K562 (cell line): ENCODE measurements around the gene PSMD8. TPM values are rescaled to one million over a fixed set of nuclear protein-coding genes. Genes with fewer than 3 reads are reported as not detected.

Experiments used
- CBX1 ChIP-seq: sonication (generic); IDR thresholded peaks from 2 replicates; pipeline ENCODE4 v1.6.1; 2016; ENCODE audit warnings: antibody characterized with exemption, low read depth, mild to moderate bottlenecking
- DACH1 ChIP-seq: fragments of 450-650 bp; IDR thresholded peaks from 2 replicates; pipeline ENCODE4 v1.6.1; 2018; ENCODE audit not compliant: partially characterized antibody
- FOXK2 ChIP-seq, 2 experiments: fragments of 450-650 bp; IDR thresholded peaks in 1 of 2; conservative IDR thresholded peaks in 1 of 2; 2 replicates each; pipeline ENCODE4 v1.6.1; 2016; ENCODE audit warnings: low read depth in 2 of 2, mild to moderate bottlenecking in 1 of 2
- JUN ChIP-seq, 2 experiments: sonication (generic) in 1 of 2; formaldehyde crosslinking in 1 of 2; IDR thresholded peaks; 2 replicates each; pipeline versions ENCODE4 v1.6.1 to v1.8.0; 2012 to 2022; ENCODE audit warnings: borderline replicate concordance in 2 of 2, mild to moderate bottlenecking in 2 of 2, improper control_type of control experiment in 1 of 2, low read depth in 1 of 2, low read length in 1 of 2, missing genetic modification reagents in 1 of 2
- PCBP1 ChIP-seq: fragments of 200-400 bp; formaldehyde crosslinking; IDR thresholded peaks from 2 replicates; pipeline ENCODE4 v1.6.1; 2018; ENCODE audit warnings: mild to moderate bottlenecking, low read depth, low read length; ENCODE audit not compliant: poor library complexity, severe bottlenecking
- SIN3B ChIP-seq: fragments of 450-650 bp; IDR thresholded peaks from 2 replicates; pipeline ENCODE4 v1.6.1; 2017; ENCODE audit warnings: low read depth, mild to moderate bottlenecking, moderate library complexity
- SNRNP70 ChIP-seq: fragments of 200-400 bp; formaldehyde crosslinking; optimal IDR thresholded peaks from 2 replicates; pipeline ENCODE3; 2017; ENCODE audit warnings: low read depth, low read length
- STAG1 ChIP-seq: sonication (generic); formaldehyde crosslinking; IDR thresholded peaks from 2 replicates; pipeline ENCODE4 v1.5.0; 2020; ENCODE audit warnings: missing genetic modification reagents, borderline replicate concordance
- ZBTB9 ChIP-seq: fragments of 450-650 bp; formaldehyde crosslinking; IDR thresholded peaks from 2 replicates; pipeline ENCODE4 v1.4.0; 2020; ENCODE audit warnings: mild to moderate bottlenecking, moderate library complexity
- ZNF239 ChIP-seq: fragments of 250-450 bp; sonication (Bioruptor Pico); IDR thresholded peaks from 2 replicates; pipeline ENCODE4 v1.4.0; 2020; ENCODE audit warnings: mild to moderate bottlenecking
- ZNF274 ChIP-seq: IDR thresholded peaks from 2 replicates; pipeline ENCODE4 v1.6.1; 2011; ENCODE audit warnings: low read depth, mild to moderate bottlenecking, low read length, moderate library complexity, borderline replicate concordance
- ZNF586 ChIP-seq: fragments of 450-650 bp; formaldehyde crosslinking; conservative IDR thresholded peaks from 2 replicates; pipeline ENCODE4 v1.4.0; 2020; ENCODE audit warnings: mild to moderate bottlenecking, moderate library complexity
- ZNF699 ChIP-seq: fragments of 250-450 bp; sonication (Bioruptor Pico); IDR thresholded peaks from 2 replicates; pipeline ENCODE4 v1.8.0; 2021; ENCODE audit warnings: mild to moderate bottlenecking, moderate library complexity; ENCODE audit not compliant: insufficient replicate concordance
- polyA plus RNA-seq, 8 experiments: library from polyadenylated mRNA; depleted of rRNA in 4 of 8; stranded (reverse) in 5 of 8; unstranded in 3 of 8; fragments of >200 nt; fragmentation: Nextera tagmentation in 2 of 8; fragmentation: Illumina TruSeq in 1 of 8; extraction: Ambion mirVana in 2 of 8; extraction: Trizol in 1 of 8; gene quantifications; 2 replicates each; pipeline versions ENCODE4 v1.2.1 to v1.2.3, GENCODE V29; 2011 to 2014; ENCODE audit warnings: inconsistent platforms in 1 of 8, missing spikeins in 1 of 8
- total RNA-seq, 7 experiments: library from RNA; depleted of rRNA in 6 of 7; stranded (reverse); fragments of >200 nt in 6 of 7; fragmentation: Illumina TruSeq in 2 of 7; extraction: Trizol in 2 of 7; gene quantifications; 2 replicates each; pipeline versions ENCODE4 v1.2.1 to v1.2.3, GENCODE V29; 2011 to 2021; ENCODE audit warnings: low replicate concordance in 1 of 7
- TF ChIP-seq, protein P1 (sequence below): sonication (generic); formaldehyde crosslinking; IDR thresholded peaks from 2 replicates; pipeline ENCODE4 v1.8.0; 2022; ENCODE audit warnings: missing genetic modification reagents, mild to moderate bottlenecking, borderline replicate concordance
- TF ChIP-seq, protein P2 (sequence below): fragments of 450-650 bp; IDR thresholded peaks from 2 replicates; pipeline ENCODE4 v1.6.1; 2016

Gene PSMD8
- total and polyA plus RNA-seq, 9 of the 15 experiments (the other 6 are each of a cell fraction or from before 2014, with no cell fraction given), result 130 to 583 (median 315) TPM

GRCh38 chr19:38335949-38336637 is 38.3 kb upstream of the PSMD8 start (continued):
- TF ChIP-seq FOXK2 (conservative IDR thresholded peaks at IDR 0.05 in 1 of 2, IDR thresholded peaks at IDR 0.05 in 1 of 2; ENCODE audit: low read depth in 2 of 2), result peak in 1 of 2 experiments; percentile 52; a peak in 3 of 4 replicates
- no peak for TF ChIP-seq ZBTB9 (CRISPR knock-in tag)
- TF ChIP-seq ZNF699, result no peak
- TF ChIP-seq JUN (IDR thresholded peaks at IDR 0.05; ENCODE audit: borderline replicate concordance, low read depth, low read length), result no peak
- TF ChIP-seq JUN (CRISPR knock-in tag; IDR thresholded peaks at IDR 0.05; ENCODE audit: borderline replicate concordance), result no peak
- no peak for TF ChIP-seq CBX1
- TF ChIP-seq, protein P1, sequence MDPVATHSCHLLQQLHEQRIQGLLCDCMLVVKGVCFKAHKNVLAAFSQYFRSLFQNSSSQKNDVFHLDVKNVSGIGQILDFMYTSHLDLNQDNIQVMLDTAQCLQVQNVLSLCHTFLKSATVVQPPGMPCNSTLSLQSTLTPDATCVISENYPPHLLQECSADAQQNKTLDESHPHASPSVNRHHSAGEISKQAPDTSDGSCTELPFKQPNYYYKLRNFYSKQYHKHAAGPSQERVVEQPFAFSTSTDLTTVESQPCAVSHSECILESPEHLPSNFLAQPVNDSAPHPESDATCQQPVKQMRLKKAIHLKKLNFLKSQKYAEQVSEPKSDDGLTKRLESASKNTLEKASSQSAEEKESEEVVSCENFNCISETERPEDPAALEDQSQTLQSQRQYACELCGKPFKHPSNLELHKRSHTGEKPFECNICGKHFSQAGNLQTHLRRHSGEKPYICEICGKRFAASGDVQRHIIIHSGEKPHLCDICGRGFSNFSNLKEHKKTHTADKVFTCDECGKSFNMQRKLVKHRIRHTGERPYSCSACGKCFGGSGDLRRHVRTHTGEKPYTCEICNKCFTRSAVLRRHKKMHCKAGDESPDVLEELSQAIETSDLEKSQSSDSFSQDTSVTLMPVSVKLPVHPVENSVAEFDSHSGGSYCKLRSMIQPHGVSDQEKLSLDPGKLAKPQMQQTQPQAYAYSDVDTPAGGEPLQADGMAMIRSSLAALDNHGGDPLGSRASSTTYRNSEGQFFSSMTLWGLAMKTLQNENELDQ (CRISPR knock-in tag), result no peak
- TF ChIP-seq STAG1 (CRISPR knock-in tag), result no peak
- no peak for TF ChIP-seq DACH1
- TF ChIP-seq, protein P2, sequence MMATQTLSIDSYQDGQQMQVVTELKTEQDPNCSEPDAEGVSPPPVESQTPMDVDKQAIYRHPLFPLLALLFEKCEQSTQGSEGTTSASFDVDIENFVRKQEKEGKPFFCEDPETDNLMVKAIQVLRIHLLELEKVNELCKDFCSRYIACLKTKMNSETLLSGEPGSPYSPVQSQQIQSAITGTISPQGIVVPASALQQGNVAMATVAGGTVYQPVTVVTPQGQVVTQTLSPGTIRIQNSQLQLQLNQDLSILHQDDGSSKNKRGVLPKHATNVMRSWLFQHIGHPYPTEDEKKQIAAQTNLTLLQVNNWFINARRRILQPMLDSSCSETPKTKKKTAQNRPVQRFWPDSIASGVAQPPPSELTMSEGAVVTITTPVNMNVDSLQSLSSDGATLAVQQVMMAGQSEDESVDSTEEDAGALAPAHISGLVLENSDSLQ, result peak; percentile 17
- no peak for TF ChIP-seq ZNF586 (CRISPR knock-in tag)
- TF ChIP-seq SNRNP70, result no peak
- no peak for TF ChIP-seq SIN3B
- TF ChIP-seq ZNF274, result no peak
- no peak for TF ChIP-seq ZNF239 (CRISPR knock-in tag)
- peak; percentile 9 for TF ChIP-seq PCBP1
